Liver (tissue), 9 donors: ENCODE measurements around the gene FNDC10. TPM values are rescaled to one million over a fixed set of nuclear protein-coding genes. Genes with fewer than 3 reads are reported as not detected.

ENCODE experiments used
- DNase-seq: peaks from one replicate; pipeline ENCODE4 v3.0.0-alpha.2; 2017; ENCODE audit warnings: low spot score
- H3K27ac ChIP-seq, 2 donors: one replicate each; pipeline ENCODE4 v1.7.0; 2013; ENCODE audit warnings: inconsistent platforms in 2 of 2, low read length in 2 of 2, control low read depth in 1 of 2, low read depth in 1 of 2, mild to moderate bottlenecking in 1 of 2
- H3K27me3 ChIP-seq, 4 donors: one replicate each; pipeline versions ENCODE4 v1.6.1 to v1.7.0; 2013; ENCODE audit warnings: low read length in 3 of 4, inconsistent platforms in 1 of 4, mild to moderate bottlenecking in 1 of 4, moderate library complexity in 1 of 4; ENCODE audit not compliant: control insufficient read depth in 4 of 4, insufficient read depth in 4 of 4
- H3K36me3 ChIP-seq, 4 donors: one replicate each; pipeline versions ENCODE4 v1.6.1 to v1.7.0; 2013; ENCODE audit warnings: low read length in 3 of 4, mild to moderate bottlenecking in 3 of 4, low read depth in 1 of 4, moderate library complexity in 1 of 4; ENCODE audit not compliant: control insufficient read depth in 4 of 4, insufficient read depth in 3 of 4
- H3K4me1 ChIP-seq, 4 donors: one replicate each; pipeline versions ENCODE4 v1.6.1 to v1.7.0; 2013; ENCODE audit warnings: low read length in 3 of 4, mild to moderate bottlenecking in 3 of 4, moderate library complexity in 1 of 4; ENCODE audit not compliant: control insufficient read depth in 4 of 4, insufficient read depth in 4 of 4
- H3K4me3 ChIP-seq, 3 donors: one replicate each; pipeline versions ENCODE4 v1.6.1 to v1.7.0; 2013; ENCODE audit warnings: low read length in 3 of 3, control low read depth in 1 of 3, low read depth in 1 of 3, mild to moderate bottlenecking in 1 of 3
- H3K9ac ChIP-seq, 2 donors: one replicate each; pipeline ENCODE4 v1.7.0; 2013; ENCODE audit warnings: low read length in 2 of 2, mild to moderate bottlenecking in 2 of 2, moderate library complexity in 2 of 2, control low read depth in 1 of 2, low read depth in 1 of 2
- H3K9me3 ChIP-seq, 4 donors: one replicate each; pipeline versions ENCODE4 v1.6.1 to v1.7.0; 2013; ENCODE audit warnings: low read length in 3 of 4; ENCODE audit not compliant: control insufficient read depth in 4 of 4
- CTCF ChIP-seq: fragments of 150-350 bp; IDR thresholded peaks from 2 replicates; pipeline ENCODE4 v1.5.1; 2017; ENCODE audit warnings: improper control_type of control experiment, low read depth, low read length; ENCODE audit not compliant: missing input control
- EGR1 ChIP-seq, 2 donors: IDR thresholded peaks; 2 replicates each; pipeline ENCODE4 v1.6.1; 2016 to 2018; ENCODE audit warnings: antibody characterized with exemption in 2 of 2, low read depth in 2 of 2
- FOXA1 ChIP-seq: IDR thresholded peaks from 2 replicates; pipeline ENCODE4 v1.6.1; 2016; ENCODE audit warnings: antibody characterized with exemption
- FOXA2 ChIP-seq: IDR thresholded peaks from 2 replicates; pipeline ENCODE4 v1.6.1; 2016; ENCODE audit warnings: antibody characterized with exemption
- GABPA ChIP-seq, 2 donors: IDR thresholded peaks in 1 of 2; conservative IDR thresholded peaks in 1 of 2; 2 replicates each; pipeline ENCODE4 v1.6.1; 2016; ENCODE audit warnings: antibody characterized with exemption in 2 of 2, mild to moderate bottlenecking in 1 of 2, moderate library complexity in 1 of 2
- HNF4A ChIP-seq, 2 donors: conservative IDR thresholded peaks; 2 replicates each; pipeline ENCODE4 v1.6.1; 2016; ENCODE audit warnings: antibody characterized with exemption in 2 of 2, mild to moderate bottlenecking in 2 of 2
- HNF4G ChIP-seq: IDR thresholded peaks from 2 replicates; pipeline ENCODE4 v1.6.1; 2016; ENCODE audit warnings: antibody characterized with exemption
- JUND ChIP-seq, 2 donors: IDR thresholded peaks; 2 replicates each; pipeline ENCODE4 v1.6.1; 2016; ENCODE audit warnings: antibody characterized with exemption in 2 of 2
- NR2F2 ChIP-seq: IDR thresholded peaks from 2 replicates; pipeline ENCODE4 v1.6.1; 2016; ENCODE audit warnings: antibody characterized with exemption
- RAD21 ChIP-seq, 2 donors: IDR thresholded peaks; 2 replicates each; pipeline ENCODE4 v1.6.1; 2016; ENCODE audit warnings: antibody characterized with exemption in 2 of 2, mild to moderate bottlenecking in 2 of 2
- RXRA ChIP-seq, 2 donors: IDR thresholded peaks; 2 replicates each; pipeline ENCODE4 v1.6.1; 2017 to 2018; ENCODE audit warnings: antibody characterized with exemption in 2 of 2, mild to moderate bottlenecking in 1 of 2
- SP1 ChIP-seq: IDR thresholded peaks from 2 replicates; pipeline ENCODE4 v1.6.1; 2018; ENCODE audit warnings: antibody characterized with exemption, mild to moderate bottlenecking
- ZBTB33 ChIP-seq: IDR thresholded peaks from 2 replicates; pipeline ENCODE4 v1.6.1; 2016; ENCODE audit warnings: antibody characterized with exemption
- WGBS: extraction: QIAGEN DNeasy Blood & Tissue Kit; methylation state at CpG from one replicate; pipeline ENCODE4 v1.1.7; 2013; 5-methylcytosine and 5-hydroxymethylcytosine counted together
- polyA plus RNA-seq, 2 donors: library from polyadenylated mRNA; stranded (reverse) in 1 of 2; unstranded in 1 of 2; fragments of 200-250 nt in 1 of 2; fragments of >200 nt in 1 of 2; fragmentation: Nextera tagmentation in 1 of 2; extraction: Ambion mirVana in 1 of 2; gene quantifications; one replicate each; pipeline versions ENCODE4 v1.2.1 to v1.2.3, GENCODE V29; 2013 to 2015
- total RNA-seq, 2 donors: library from RNA; depleted of rRNA; stranded (reverse); fragments of >200 nt; gene quantifications; one replicate each; pipeline ENCODE4 v1.2.3, GENCODE V29; 2014
- TF ChIP-seq, protein P1 (sequence below): IDR thresholded peaks from 2 replicates; pipeline ENCODE4 v1.6.1; 2016; ENCODE audit warnings: antibody characterized with exemption, mild to moderate bottlenecking
- TF ChIP-seq, protein P2 (sequence below): IDR thresholded peaks from 2 replicates; pipeline ENCODE4 v1.6.1; 2016; ENCODE audit warnings: antibody characterized with exemption
- donor health status: healthy.
- donor health status: healthy.
- donor health status: healthy.
- donor health status: healthy.
- donor health status: healthy.

FNDC10 gene
- total and polyA plus RNA-seq, 4 donors: 0.08 to 0.58 (median 0.25) TPM

GRCh38 chr1:1617925-1618324 lies 18.0 kb upstream of the FNDC10 start:
- Histone ChIP-seq H3K9me3 (no peaks in the 10 kb centered on the region), H3K4me3 (no peak overlapping the region), H3K4me1 (peaks cover 11 to 54% (median 44%) of the 10 kb centered on the region in 4 donors), H3K9ac (no peak overlapping the region), H3K36me3 (peaks cover 0 to 6% (median 0%) of the 10 kb centered on the region in 4 donors), H3K27ac (no peak overlapping the region), H3K27me3 (no peaks in the 10 kb centered on the region)
- 93% methylated on average over 6 of the region's 6 CpGs for WGBS
- no peak for DNase-seq
- TF ChIP-seq, protein P1, sequence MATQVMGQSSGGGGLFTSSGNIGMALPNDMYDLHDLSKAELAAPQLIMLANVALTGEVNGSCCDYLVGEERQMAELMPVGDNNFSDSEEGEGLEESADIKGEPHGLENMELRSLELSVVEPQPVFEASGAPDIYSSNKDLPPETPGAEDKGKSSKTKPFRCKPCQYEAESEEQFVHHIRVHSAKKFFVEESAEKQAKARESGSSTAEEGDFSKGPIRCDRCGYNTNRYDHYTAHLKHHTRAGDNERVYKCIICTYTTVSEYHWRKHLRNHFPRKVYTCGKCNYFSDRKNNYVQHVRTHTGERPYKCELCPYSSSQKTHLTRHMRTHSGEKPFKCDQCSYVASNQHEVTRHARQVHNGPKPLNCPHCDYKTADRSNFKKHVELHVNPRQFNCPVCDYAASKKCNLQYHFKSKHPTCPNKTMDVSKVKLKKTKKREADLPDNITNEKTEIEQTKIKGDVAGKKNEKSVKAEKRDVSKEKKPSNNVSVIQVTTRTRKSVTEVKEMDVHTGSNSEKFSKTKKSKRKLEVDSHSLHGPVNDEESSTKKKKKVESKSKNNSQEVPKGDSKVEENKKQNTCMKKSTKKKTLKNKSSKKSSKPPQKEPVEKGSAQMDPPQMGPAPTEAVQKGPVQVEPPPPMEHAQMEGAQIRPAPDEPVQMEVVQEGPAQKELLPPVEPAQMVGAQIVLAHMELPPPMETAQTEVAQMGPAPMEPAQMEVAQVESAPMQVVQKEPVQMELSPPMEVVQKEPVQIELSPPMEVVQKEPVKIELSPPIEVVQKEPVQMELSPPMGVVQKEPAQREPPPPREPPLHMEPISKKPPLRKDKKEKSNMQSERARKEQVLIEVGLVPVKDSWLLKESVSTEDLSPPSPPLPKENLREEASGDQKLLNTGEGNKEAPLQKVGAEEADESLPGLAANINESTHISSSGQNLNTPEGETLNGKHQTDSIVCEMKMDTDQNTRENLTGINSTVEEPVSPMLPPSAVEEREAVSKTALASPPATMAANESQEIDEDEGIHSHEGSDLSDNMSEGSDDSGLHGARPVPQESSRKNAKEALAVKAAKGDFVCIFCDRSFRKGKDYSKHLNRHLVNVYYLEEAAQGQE: no peak
- no peak for TF ChIP-seq GABPA (IDR thresholded peaks at IDR 0.05 in 1 of 2, conservative IDR thresholded peaks at IDR 0.05 in 1 of 2)
- no peak for TF ChIP-seq HNF4G
- TF ChIP-seq HNF4A (conservative IDR thresholded peaks at IDR 0.05): no peak
- no peak for TF ChIP-seq EGR1 (IDR thresholded peaks at IDR 0.05; ENCODE audit: low read depth in 2 of 2)
- no peak for TF ChIP-seq SP1
- TF ChIP-seq, protein P2, sequence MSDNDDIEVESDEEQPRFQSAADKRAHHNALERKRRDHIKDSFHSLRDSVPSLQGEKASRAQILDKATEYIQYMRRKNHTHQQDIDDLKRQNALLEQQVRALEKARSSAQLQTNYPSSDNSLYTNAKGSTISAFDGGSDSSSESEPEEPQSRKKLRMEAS: no peak
- no peak for TF ChIP-seq CTCF
- TF ChIP-seq RAD21 (IDR thresholded peaks at IDR 0.05): no peak
- no peak for TF ChIP-seq ZBTB33
- no peak for TF ChIP-seq FOXA1
- TF ChIP-seq NR2F2: no peak

GRCh38 chr1:1617516-1617915 lies 17.6 kb upstream of the FNDC10 start:
- Histone ChIP-seq H3K4me3 (no peak overlapping the region), H3K9me3 (no peaks in the 10 kb centered on the region), H3K4me1 (peaks cover 11 to 54% (median 44%) of the 10 kb centered on the region in 4 donors), H3K27ac (no peak overlapping the region), H3K27me3 (no peaks in the 10 kb centered on the region), H3K9ac (no peak overlapping the region), H3K36me3 (peaks cover 0 to 6% (median 0%) of the 10 kb centered on the region in 4 donors)
- no peak for DNase-seq
- TF ChIP-seq FOXA1 (no peak), RXRA (IDR thresholded peaks at IDR 0.05) (no peak), FOXA2 (no peak), JUND (IDR thresholded peaks at IDR 0.05) (no peak), SP1 (no peak), GABPA (IDR thresholded peaks at IDR 0.05 in 1 of 2, conservative IDR thresholded peaks at IDR 0.05 in 1 of 2) (no peak)
- 85% methylated on average over 11 of the region's 11 CpGs for WGBS
